Neural cell (in vitro differentiated cells): ENCODE results near the gene PRG3. TPM values are rescaled to one million over a fixed set of nuclear protein-coding genes. Genes with fewer than 3 reads are reported as not detected.
"Not testable (repeated sequence)": the region's sequence is repeated elsewhere in the genome, so short reads cannot be mapped to it uniquely, and the experiment has no call there.

Experiments used
- H2AFZ ChIP-seq: fragments of 200-600, 300-800 bp; sonication (generic), shearing (Covaris generic); 2 replicates; pipeline ENCODE4 v1.6.0; 2014; ENCODE audit warnings: low read depth, mild to moderate bottlenecking, antibody characterized with exemption, low read length, moderate library complexity
- H3F3A ChIP-seq: fragments of 200-600 bp; shearing (Covaris generic); 2 replicates; pipeline ENCODE4 v1.6.1; 2016; ENCODE audit warnings: mild to moderate bottlenecking, moderate library complexity, mixed read lengths, antibody characterized with exemption, low read length; ENCODE audit not compliant: insufficient read depth, poor library complexity, severe bottlenecking
- H3K27ac ChIP-seq: fragments of 200-600, 300-800 bp; sonication (generic), shearing (Covaris generic); 2 replicates; pipeline ENCODE4 v1.5.1; 2014; ENCODE audit warnings: mild to moderate bottlenecking, low read length, moderate library complexity
- H3K27me3 ChIP-seq: fragments of 300-800, 200-600 bp; sonication (generic), shearing (Covaris generic); 2 replicates; pipeline ENCODE4 v1.6.0; 2014; ENCODE audit warnings: mild to moderate bottlenecking, low read depth, low read length, moderate library complexity; ENCODE audit not compliant: insufficient read depth
- H3K36me3 ChIP-seq: fragments of 300-800, 200-600 bp; sonication (generic), shearing (Covaris generic); 2 replicates; pipeline ENCODE4 v1.5.1; 2014; ENCODE audit warnings: mild to moderate bottlenecking, antibody characterized with exemption, low read length, moderate library complexity; ENCODE audit not compliant: insufficient read depth
- H3K4me2 ChIP-seq: fragments of 300-800, 200-600 bp; sonication (generic), shearing (Covaris generic); 2 replicates; pipeline ENCODE4 v1.6.0; 2014; ENCODE audit warnings: mild to moderate bottlenecking, low read length
- H3K4me3 ChIP-seq: fragments of 300-800, 200-600 bp; sonication (generic), shearing (Covaris generic); 2 replicates; pipeline ENCODE4 v1.5.1; 2014; ENCODE audit warnings: mild to moderate bottlenecking, low read length, moderate library complexity
- H3K79me2 ChIP-seq: fragments of 200-600 bp; shearing (Covaris generic); replicated peaks from 2 replicates; pipeline ENCODE4 v1.6.0; 2014; ENCODE audit warnings: mild to moderate bottlenecking, low read length, moderate library complexity; ENCODE audit not compliant: insufficient read depth
- H3K9ac ChIP-seq: fragments of 300-800, 200-600 bp; sonication (generic), shearing (Covaris generic); 2 replicates; pipeline ENCODE4 v1.6.1; 2016; ENCODE audit warnings: mild to moderate bottlenecking, low read length, mixed read lengths
- H3K9me2 ChIP-seq: fragments of 200-600 bp; shearing (Covaris generic); 2 replicates; pipeline ENCODE4 v1.6.1; 2016; ENCODE audit warnings: mild to moderate bottlenecking, low read length, mixed read lengths; ENCODE audit not compliant: insufficient read depth
- H3K9me3 ChIP-seq: fragments of 200-600, 300-800 bp; sonication (generic), shearing (Covaris generic); 2 replicates; pipeline ENCODE4 v1.6.1; 2016; ENCODE audit warnings: mild to moderate bottlenecking, mixed run types, low read length, moderate library complexity, mixed read lengths
- H4K20me1 ChIP-seq: fragments of 200-600 bp; shearing (Covaris generic); 2 replicates; pipeline ENCODE4 v1.6.1; 2016; ENCODE audit warnings: mild to moderate bottlenecking, mixed run types; ENCODE audit not compliant: insufficient read depth
- CTCF ChIP-seq: fragments of 450-650 bp; IDR thresholded peaks from 2 replicates; pipeline ENCODE4 v1.5.1; 2014; ENCODE audit warnings: antibody characterized with exemption, mild to moderate bottlenecking, moderate library complexity; ENCODE audit not compliant: poor library complexity, severe bottlenecking
- EP300 ChIP-seq: fragments of 450-650 bp; conservative IDR thresholded peaks from 2 replicates; pipeline ENCODE4 v1.6.1; 2014; ENCODE audit warnings: antibody characterized with exemption, mild to moderate bottlenecking, moderate library complexity; ENCODE audit not compliant: poor library complexity, severe bottlenecking
- EZH2 ChIP-seq: fragments of 200-600, 300-800 bp; shearing (Covaris generic), sonication (generic); IDR thresholded peaks from 2 replicates; pipeline ENCODE4 v1.6.1; 2014; ENCODE audit warnings: antibody characterized with exemption, low read length, borderline replicate concordance, mild to moderate bottlenecking; ENCODE audit not compliant: insufficient read depth, poor library complexity, severe bottlenecking
- MXI1 ChIP-seq: fragments of 450-650 bp; conservative IDR thresholded peaks from 2 replicates; pipeline ENCODE4 v1.6.1; 2014; ENCODE audit warnings: antibody characterized with exemption, mild to moderate bottlenecking; ENCODE audit not compliant: poor library complexity, severe bottlenecking
- POLR2AphosphoS5 ChIP-seq: IDR thresholded peaks from 2 replicates; pipeline ENCODE4 v1.6.1; 2012
- SMC3 ChIP-seq: fragments of 450-650 bp; conservative IDR thresholded peaks from 2 replicates; pipeline ENCODE4 v1.6.1; 2014; ENCODE audit warnings: antibody characterized with exemption, mild to moderate bottlenecking, moderate library complexity; ENCODE audit not compliant: poor library complexity
- TAF1 ChIP-seq: IDR thresholded peaks from 2 replicates; pipeline ENCODE4 v1.6.1; 2012; ENCODE audit warnings: low read depth
- polyA plus RNA-seq: library from polyadenylated mRNA; depleted of rRNA; stranded (reverse); fragments of >200 nt; gene quantifications from 2 replicates; pipeline ENCODE4 v1.2.3, GENCODE V29; 2014

PRG3 gene
- polyA plus RNA-seq, 1 donor from 2014 or later = not detected

GRCh38 chr11:57406337-57406904, 25.5 kb upstream of the PRG3 start:
- H3K4me2 ChIP-seq = no peak overlapping the region
- H2AFZ ChIP-seq = no peak overlapping the region
- H4K20me1 ChIP-seq = no peaks in the 10 kb centered on the region
- H3F3A ChIP-seq = no peaks in the 10 kb centered on the region
- no peak overlapping the region for H3K4me3 ChIP-seq
- TF ChIP-seq EP300 (no peak), EZH2 (no peak)
- no peak overlapping the region for H3K27ac ChIP-seq
- no peaks in the 10 kb centered on the region for H3K9me2 ChIP-seq
- no peaks in the 10 kb centered on the region for H3K36me3 ChIP-seq
- H3K9me3 ChIP-seq = no peaks in the 10 kb centered on the region
- H3K27me3 ChIP-seq = no peaks in the 10 kb centered on the region
- no peak overlapping the region for H3K9ac ChIP-seq
- H3K79me2 ChIP-seq = no peaks in the 10 kb centered on the region

GRCh38 chr11:57405271-57405860, 24.4 kb upstream of the PRG3 start:
- H3K4me3 ChIP-seq = no peak overlapping the region
- H3K4me2 ChIP-seq = no peak overlapping the region
- no peaks in the 10 kb centered on the region for H3K79me2 ChIP-seq
- no peak for TF ChIP-seq EP300
- TF ChIP-seq MXI1 = no peak
- TF ChIP-seq SMC3 = no peak
- TF ChIP-seq TAF1 = no peak
- no peak for TF ChIP-seq CTCF
- TF ChIP-seq EZH2 = no peak
- no peaks in the 10 kb centered on the region for H3K27me3 ChIP-seq
- H3K9me2 ChIP-seq = no peaks in the 10 kb centered on the region
- H3K36me3 ChIP-seq = no peaks in the 10 kb centered on the region
- no peaks in the 10 kb centered on the region for H3K9me3 ChIP-seq
- H3F3A ChIP-seq = no peaks in the 10 kb centered on the region
- H3K27ac ChIP-seq = no peak overlapping the region
- H4K20me1 ChIP-seq = no peaks in the 10 kb centered on the region
- no peak overlapping the region for H3K9ac ChIP-seq
- no peak overlapping the region for H2AFZ ChIP-seq

GRCh38 chr11:57403802-57404147, 22.8 kb upstream of the PRG3 start:
- H3K79me2 ChIP-seq = no peaks in the 10 kb centered on the region
- no peaks in the 10 kb centered on the region for H3K9me2 ChIP-seq
- H4K20me1 ChIP-seq = no peaks in the 10 kb centered on the region
- H3K27ac ChIP-seq = no peak overlapping the region
- no peaks in the 10 kb centered on the region for H3K36me3 ChIP-seq
- TF ChIP-seq POLR2AphosphoS5 (no peak), EZH2 (no peak), EP300 (no peak), CTCF (no peak), MXI1 (no peak), SMC3 (no peak)
- no peaks in the 10 kb centered on the region for H3F3A ChIP-seq
- no peaks in the 10 kb centered on the region for H3K9me3 ChIP-seq
- no peak overlapping the region for H3K4me3 ChIP-seq
- H3K4me2 ChIP-seq = no peak overlapping the region
- H3K9ac ChIP-seq = no peak overlapping the region
- H3K27me3 ChIP-seq = no peaks in the 10 kb centered on the region
- no peak overlapping the region for H2AFZ ChIP-seq

GRCh38 chr11:57403003-57403801, 22.3 kb upstream of the PRG3 start:
- not testable (repeated sequence) for H3K27me3 ChIP-seq, H3K27ac ChIP-seq, H3K36me3 ChIP-seq, H3K9ac ChIP-seq, H3K4me3 ChIP-seq, H3F3A ChIP-seq, H3K9me2 ChIP-seq, H3K4me2 ChIP-seq, H3K79me2 ChIP-seq, H2AFZ ChIP-seq, H4K20me1 ChIP-seq, H3K9me3 ChIP-seq
